CD14-positive monocyte (primary cell): ENCODE measurements around the gene USP44. TPM values are rescaled to one million over a fixed set of nuclear protein-coding genes. Genes with fewer than 3 reads are reported as not detected.
"Not testable (repeated sequence)": the region's sequence is repeated elsewhere in the genome, so short reads cannot be mapped to it uniquely, and the experiment has no call there.

Experiments used
- DNase-seq, 3 donors: peaks; one replicate each; pipeline ENCODE4 v3.0.0-alpha.2; 2011 to 2022
- H2AFZ ChIP-seq: 2 replicates; pipeline ENCODE4 v1.6.0; 2012; ENCODE audit warnings: mild to moderate bottlenecking, low read depth, low read length, inconsistent platforms; ENCODE audit not compliant: insufficient read depth, poor library complexity, severe bottlenecking
- H3K27ac ChIP-seq, 2 donors: 1 replicate in 1 of 2; 2 replicates in 1 of 2; pipeline ENCODE4 v1.5.1; 2012 to 2013; ENCODE audit warnings: low read length in 2 of 2, control low read depth in 1 of 2, inconsistent platforms in 1 of 2, low read depth in 1 of 2, mild to moderate bottlenecking in 1 of 2
- H3K27me3 ChIP-seq, 2 donors: one replicate each; pipeline versions ENCODE4 v1.6.0 to v1.6.1; 2011 to 2013; ENCODE audit warnings: low read length in 2 of 2; ENCODE audit not compliant: control insufficient read depth in 2 of 2, insufficient read depth in 2 of 2
- H3K36me3 ChIP-seq, 2 donors: replicated peaks in 1 of 2; 1 replicate in 1 of 2; 2 replicates in 1 of 2; pipeline versions ENCODE4 v1.5.1 to v1.6.1; 2012 to 2013; ENCODE audit warnings: low read length in 2 of 2, control low read depth in 1 of 2, inconsistent platforms in 1 of 2, mild to moderate bottlenecking in 1 of 2; ENCODE audit not compliant: insufficient read depth in 2 of 2, control insufficient read depth in 1 of 2
- H3K4me1 ChIP-seq, 2 donors: 1 replicate in 1 of 2; 2 replicates in 1 of 2; pipeline versions ENCODE4 v1.5.1 to v1.6.1; 2012 to 2013; ENCODE audit warnings: low read length in 2 of 2, control low read depth in 1 of 2, inconsistent platforms in 1 of 2, mild to moderate bottlenecking in 1 of 2, moderate library complexity in 1 of 2; ENCODE audit not compliant: insufficient read depth in 2 of 2, control insufficient read depth in 1 of 2
- H3K4me2 ChIP-seq: replicated peaks from 2 replicates; pipeline ENCODE3; 2012; ENCODE audit warnings: low read length, moderate library complexity, mild to moderate bottlenecking; ENCODE audit not compliant: poor library complexity, severe bottlenecking; ENCODE audit errors: extremely low read depth
- H3K4me3 ChIP-seq, 3 experiments: fragments of 200-600 bp in 1 of 3; sonication (generic) in 1 of 3; replicated peaks in 1 of 3; 1 replicate in 2 of 3; 2 replicates in 1 of 3; pipeline ENCODE4 v1.5.1; 2011 to 2013; ENCODE audit warnings: low read length in 3 of 3, mild to moderate bottlenecking in 3 of 3, control low read depth in 2 of 3, low read depth in 2 of 3, inconsistent platforms in 1 of 3, moderate library complexity in 1 of 3
- H3K79me2 ChIP-seq: 2 replicates; pipeline ENCODE4 v1.6.0; 2012; ENCODE audit warnings: mild to moderate bottlenecking, control low read depth, inconsistent platforms, low read length, moderate library complexity; ENCODE audit not compliant: insufficient read depth
- H3K9ac ChIP-seq: 2 replicates; pipeline ENCODE4 v1.6.0; 2017; ENCODE audit warnings: low read length, mild to moderate bottlenecking; ENCODE audit not compliant: insufficient read depth, poor library complexity, severe bottlenecking
- H3K9me3 ChIP-seq, 2 donors: replicated peaks in 1 of 2; 1 replicate in 1 of 2; 2 replicates in 1 of 2; pipeline versions ENCODE4 v1.5.1 to v1.6.1; 2012 to 2013; ENCODE audit warnings: low read length in 2 of 2, control low read depth in 1 of 2; ENCODE audit not compliant: control insufficient read depth in 1 of 2, insufficient read depth in 1 of 2
- H4K20me1 ChIP-seq: 2 replicates; pipeline ENCODE4 v1.6.0; 2012; ENCODE audit warnings: mild to moderate bottlenecking, low read length, control low read depth, moderate library complexity; ENCODE audit not compliant: insufficient read depth
- H3K27ac Mint-ChIP-seq, 7 donors: one replicate each; pipeline ENCODE4 v1.8.0; 2020; ENCODE audit warnings: mild to moderate bottlenecking in 7 of 7, mixed read lengths in 7 of 7, moderate library complexity in 6 of 7, inconsistent platforms in 2 of 7
- H3K27me3 Mint-ChIP-seq, 3 donors: one replicate each; pipeline ENCODE4 v1.8.0; 2021 to 2022; ENCODE audit warnings: low read depth in 3 of 3, mild to moderate bottlenecking in 3 of 3, mixed read lengths in 3 of 3, moderate library complexity in 3 of 3, inconsistent platforms in 1 of 3
- H3K36me3 Mint-ChIP-seq, 2 donors: one replicate each; pipeline ENCODE4 v1.8.0; 2020; ENCODE audit warnings: mixed read lengths in 2 of 2, inconsistent platforms in 1 of 2, mild to moderate bottlenecking in 1 of 2
- H3K4me1 Mint-ChIP-seq: one replicate; pipeline ENCODE4 v1.8.0; 2020; ENCODE audit warnings: mild to moderate bottlenecking, mixed read lengths
- H3K4me3 Mint-ChIP-seq, 2 donors: one replicate each; pipeline ENCODE4 v1.8.0; 2020; ENCODE audit warnings: mild to moderate bottlenecking in 2 of 2, mixed read lengths in 2 of 2, moderate library complexity in 1 of 2
- H3K9me3 Mint-ChIP-seq, 7 donors: one replicate each; pipeline ENCODE4 v1.8.0; 2020 to 2022; ENCODE audit warnings: mixed read lengths in 7 of 7, mild to moderate bottlenecking in 6 of 7, moderate library complexity in 6 of 7, inconsistent platforms in 2 of 7
- WGBS: methylation state at CpG from one replicate; pipeline ENCODE4 v1.1.5; 2013; ENCODE audit warnings: missing lambda C conversion rate; ENCODE audit not compliant: insufficient coverage; 5-methylcytosine and 5-hydroxymethylcytosine counted together
- intact Hi-C, 2 donors: fragments of 100-400 bp; cut with micrococcal nuclease; formaldehyde crosslinking; loops; one replicate each; pipeline versions ENCODE4 v1.15.0 to v1.15.1; 2023
- polyA plus RNA-seq, 3 donors: library from polyadenylated mRNA; depleted of rRNA in 1 of 3; unstranded in 2 of 3; stranded (reverse) in 1 of 3; fragments of 300-500 nt in 2 of 3; fragments of >200 nt in 1 of 3; fragmentation: Illumina TruSeq in 2 of 3; gene quantifications; 1 replicate in 2 of 3; 2 replicates in 1 of 3; pipeline ENCODE4 v1.2.3, GENCODE V29; 2012 to 2021
- TF ChIP-seq, protein P1 (sequence below): fragments of 200-600 bp; IDR thresholded peaks from one replicate; pipeline ENCODE4 v1.8.0; 2022; ENCODE audit warnings: antibody characterized with exemption, mild to moderate bottlenecking

USP44 gene
- polyA plus RNA-seq, 3 donors: 0.12 to 0.13 TPM; not detected in 1

GRCh38 chr12:95571369-95571768, 20.1 kb upstream of the USP44 start:
- H3K27ac ChIP-seq: no peak overlapping the region
- peaks cover 19% of the 10 kb centered on the region for H3K4me1 Mint-ChIP-seq
- H3K9ac ChIP-seq: no peak overlapping the region
- H3K36me3 ChIP-seq: no peaks in the 10 kb centered on the region
- H3K4me2 ChIP-seq: no peak overlapping the region
- peaks cover 0 to 7% (median 0%) of the 10 kb centered on the region in 7 donors for H3K9me3 Mint-ChIP-seq
- H3K27me3 Mint-ChIP-seq: peaks cover 32 to 40% (median 39%) of the 10 kb centered on the region in 3 donors
- intact Hi-C loops: no loop called here
- DNase-seq: no peak
- TF ChIP-seq, protein P1, sequence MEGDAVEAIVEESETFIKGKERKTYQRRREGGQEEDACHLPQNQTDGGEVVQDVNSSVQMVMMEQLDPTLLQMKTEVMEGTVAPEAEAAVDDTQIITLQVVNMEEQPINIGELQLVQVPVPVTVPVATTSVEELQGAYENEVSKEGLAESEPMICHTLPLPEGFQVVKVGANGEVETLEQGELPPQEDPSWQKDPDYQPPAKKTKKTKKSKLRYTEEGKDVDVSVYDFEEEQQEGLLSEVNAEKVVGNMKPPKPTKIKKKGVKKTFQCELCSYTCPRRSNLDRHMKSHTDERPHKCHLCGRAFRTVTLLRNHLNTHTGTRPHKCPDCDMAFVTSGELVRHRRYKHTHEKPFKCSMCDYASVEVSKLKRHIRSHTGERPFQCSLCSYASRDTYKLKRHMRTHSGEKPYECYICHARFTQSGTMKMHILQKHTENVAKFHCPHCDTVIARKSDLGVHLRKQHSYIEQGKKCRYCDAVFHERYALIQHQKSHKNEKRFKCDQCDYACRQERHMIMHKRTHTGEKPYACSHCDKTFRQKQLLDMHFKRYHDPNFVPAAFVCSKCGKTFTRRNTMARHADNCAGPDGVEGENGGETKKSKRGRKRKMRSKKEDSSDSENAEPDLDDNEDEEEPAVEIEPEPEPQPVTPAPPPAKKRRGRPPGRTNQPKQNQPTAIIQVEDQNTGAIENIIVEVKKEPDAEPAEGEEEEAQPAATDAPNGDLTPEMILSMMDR: no peak
- no peaks in the 10 kb centered on the region for H4K20me1 ChIP-seq
- H3K4me1 ChIP-seq: peaks cover 0 to 7% of the 10 kb centered on the region in 2 donors
- WGBS: 100% methylated on average over 1 of the region's 2 CpGs
- no peak overlapping the region for H2AFZ ChIP-seq
- H3K27me3 ChIP-seq: peaks cover 7 to 33% of the 10 kb centered on the region in 2 donors
- no peaks in the 10 kb centered on the region for H3K36me3 Mint-ChIP-seq
- H3K4me3 ChIP-seq: no peak overlapping the region
- peak overlapping the region in 1 of 2 donors; percentile 53 for H3K4me3 Mint-ChIP-seq
- peak overlapping the region in 1 of 7 donors; percentile 45 for H3K27ac Mint-ChIP-seq
- no peaks in the 10 kb centered on the region for H3K79me2 ChIP-seq
- no peaks in the 10 kb centered on the region for H3K9me3 ChIP-seq

DNA sequence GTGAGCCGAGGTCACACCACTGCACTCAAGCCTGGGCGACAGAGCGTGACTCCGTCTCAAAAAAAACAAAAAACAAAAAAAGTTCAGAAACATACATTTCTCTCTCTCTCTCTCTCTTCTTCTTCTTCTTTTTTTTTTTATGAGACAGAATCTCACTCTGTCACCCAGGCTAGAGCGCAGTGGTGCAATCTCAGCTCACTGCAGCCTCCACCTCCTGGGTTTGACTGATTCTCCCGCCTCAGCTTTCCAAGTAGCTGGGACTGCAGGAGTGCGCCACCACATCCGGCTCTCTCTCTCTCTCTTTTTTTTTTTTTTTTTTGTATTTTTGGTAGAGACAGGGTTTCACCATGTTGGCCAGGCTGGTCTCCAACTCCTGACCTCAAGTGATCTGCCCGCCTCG, 16.8 kb upstream of the USP44 start:
- H3K9ac ChIP-seq, DNase-seq, H3K9me3 Mint-ChIP-seq, H3K4me1 Mint-ChIP-seq, H3K79me2 ChIP-seq, H3K36me3 Mint-ChIP-seq, H3K36me3 ChIP-seq, H3K27ac Mint-ChIP-seq, H2AFZ ChIP-seq, H3K4me3 ChIP-seq, H3K4me1 ChIP-seq, intact Hi-C loops, H4K20me1 ChIP-seq, H3K4me2 ChIP-seq, H3K27ac ChIP-seq, H3K9me3 ChIP-seq: not testable (repeated sequence)
- Mint-ChIP-seq H3K27me3 (peaks cover 23 to 27% (median 24%) of the 10 kb centered on the region in 3 donors), H3K4me3 (peak overlapping the region in 1 of 2 donors; percentile 55)
- 92% methylated on average over 4 of the region's 10 CpGs for WGBS
- H3K27me3 ChIP-seq: peaks cover 0 to 14% of the 10 kb centered on the region in 2 donors
